HG03520 (cell line): Measurements from ENCODE around the gene PNCK.

Source experiments
- ATAC-seq: cut with Tn5 transposase; IDR thresholded peaks from one replicate; pipeline ENCODE4 v1.9.1; 2021; ENCODE audit warnings: mild to moderate bottlenecking, moderate library complexity; ENCODE audit not compliant: unreplicated experiment

Gene PNCK

GRCh38 chrX:153631907-153632594, 41.6 kb downstream of the PNCK start:
- no peak for ATAC-seq

DNA sequence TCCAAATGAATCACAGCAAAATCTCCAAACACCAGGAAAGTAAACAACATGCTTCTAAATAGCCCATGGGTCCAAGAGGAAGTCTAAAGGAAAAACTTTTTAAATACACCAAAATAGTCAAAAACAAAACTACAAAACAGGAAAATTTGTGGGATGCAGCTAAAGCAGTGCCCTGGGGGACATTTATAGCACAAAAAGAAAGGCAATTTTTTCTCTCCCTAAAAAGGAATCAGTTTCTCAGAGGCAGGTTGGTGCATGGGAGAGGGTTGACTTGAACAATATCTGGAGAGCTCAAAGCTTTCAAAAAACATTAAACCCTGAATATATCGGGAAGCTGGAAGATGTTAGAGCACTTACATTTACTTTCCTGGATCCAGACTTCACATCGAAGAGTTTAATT, 42.3 kb downstream of the PNCK start:
- ATAC-seq: no peak

GRCh38 chrX:153628665-153629064, 44.9 kb downstream of the PNCK start:
- no peak for ATAC-seq

GRCh38 chrX:153628129-153628528, 45.5 kb downstream of the PNCK start:
- ATAC-seq: no peak

- ATAC-seq: no peak
Observed at GRCh38 chrX:153627675-153628111, 45.9 kb downstream of the PNCK start.

DNA sequence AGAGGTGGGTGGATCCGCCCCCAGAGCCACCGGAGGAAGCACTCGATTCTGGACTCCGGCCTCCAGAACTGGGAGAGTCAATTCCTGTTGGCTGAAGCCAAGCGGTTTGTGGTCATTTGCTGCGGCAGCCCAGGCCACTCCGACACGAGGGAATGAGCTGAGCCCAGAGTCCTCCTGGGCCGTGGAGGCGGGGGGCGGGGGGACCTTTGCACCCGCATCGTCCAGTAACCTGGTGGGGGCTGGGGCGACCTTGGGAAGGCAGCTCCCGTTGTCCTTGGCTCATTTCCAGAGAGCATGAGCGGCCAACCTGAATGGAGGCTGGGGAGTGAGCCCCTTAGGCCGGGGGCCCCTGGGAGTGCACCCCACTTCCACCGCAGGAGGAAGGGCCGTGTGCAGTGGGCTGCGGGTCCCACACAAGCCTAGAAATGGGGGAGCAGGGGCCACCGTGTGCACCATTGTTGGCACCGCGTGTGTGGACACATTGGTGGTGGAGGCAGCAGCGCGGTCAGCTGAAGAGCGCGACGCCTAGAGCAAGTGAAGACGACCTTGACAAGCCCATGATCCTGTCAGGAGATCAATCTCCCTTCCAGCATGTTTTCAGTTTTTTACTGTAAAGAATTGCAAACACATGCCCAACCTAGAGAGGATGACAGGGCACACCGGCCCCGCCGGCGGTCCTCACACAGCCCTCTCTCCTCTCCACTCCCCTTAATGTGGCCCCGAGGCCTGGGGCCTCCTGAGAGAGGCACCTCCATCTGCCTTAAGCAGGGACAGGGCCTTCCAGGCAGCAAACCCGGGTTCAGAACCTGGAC, 46.5 kb downstream of the PNCK start:
- ATAC-seq: no peak

DNA sequence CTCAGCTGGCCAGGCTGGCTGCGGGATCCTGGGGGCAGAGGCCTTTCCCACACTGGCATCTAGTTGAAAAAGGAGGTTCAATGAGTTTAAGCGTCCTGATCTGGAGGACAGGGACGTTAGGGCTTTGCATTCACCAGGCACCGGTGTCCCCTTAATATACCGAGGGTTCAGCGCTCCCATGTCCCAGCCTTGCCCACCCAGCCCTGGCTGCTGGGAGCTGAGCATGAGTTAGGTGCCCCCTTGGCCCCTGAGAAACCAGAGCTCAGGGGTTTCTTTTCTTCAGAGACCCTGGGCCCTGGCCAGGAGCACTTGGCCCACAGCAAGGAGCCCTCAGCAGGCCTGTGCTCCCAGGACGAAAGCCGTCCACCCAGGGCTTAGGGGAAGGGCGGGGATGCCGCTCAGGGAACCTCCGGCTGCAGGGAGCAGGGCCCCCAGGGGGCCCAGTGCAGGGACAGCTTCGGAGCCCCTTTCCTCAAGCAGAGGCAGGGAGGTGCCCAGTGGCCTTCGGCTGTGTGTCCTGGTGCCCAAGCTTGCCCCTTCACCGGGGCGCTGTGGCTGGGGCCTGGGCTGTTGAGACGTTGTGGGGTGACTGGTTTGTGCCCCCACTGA, 47.5 kb downstream of the PNCK start:
- ATAC-seq: no peak

DNA sequence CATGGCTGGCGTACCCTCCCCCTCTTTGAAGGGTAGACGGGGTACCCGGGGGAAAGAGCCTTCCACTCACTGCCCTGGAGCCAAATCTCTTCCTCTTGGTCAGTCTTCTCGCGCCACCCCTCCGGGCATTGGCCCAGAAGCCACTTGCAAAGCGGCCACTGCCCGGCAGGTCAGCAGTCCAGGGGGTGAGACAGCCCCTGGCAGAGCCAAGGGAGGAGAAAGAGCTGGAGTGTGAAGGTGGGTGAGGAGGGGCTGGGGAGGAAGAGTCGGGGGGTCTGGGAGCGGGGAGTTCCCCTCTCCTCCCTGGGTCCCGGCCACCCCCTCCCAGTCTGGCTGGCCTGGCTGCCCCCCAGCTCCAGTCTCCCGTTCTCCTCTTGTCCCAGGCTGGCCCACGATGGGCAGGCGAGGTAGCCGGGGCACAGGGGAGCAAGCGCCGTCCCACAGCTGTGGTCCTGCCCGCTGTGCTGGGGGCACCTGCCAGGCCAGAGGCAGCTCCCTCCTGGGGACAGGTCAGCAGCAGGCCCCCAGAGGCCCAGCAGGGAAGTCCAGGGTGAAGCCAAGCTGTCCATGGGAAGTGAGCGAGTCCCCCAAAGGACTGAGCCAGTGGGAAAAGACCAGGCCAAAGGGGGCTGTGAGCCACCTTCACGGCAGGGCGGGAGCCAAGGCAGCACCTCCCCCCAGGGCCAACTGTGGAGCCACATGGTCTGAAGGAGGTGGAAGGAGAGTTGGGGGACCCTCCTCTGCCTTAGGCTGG, 48.2 kb downstream of the PNCK start:
- no peak for ATAC-seq

GRCh38 chrX:153624196-153625091, 49.2 kb downstream of the PNCK start:
- ATAC-seq: no peak

DNA sequence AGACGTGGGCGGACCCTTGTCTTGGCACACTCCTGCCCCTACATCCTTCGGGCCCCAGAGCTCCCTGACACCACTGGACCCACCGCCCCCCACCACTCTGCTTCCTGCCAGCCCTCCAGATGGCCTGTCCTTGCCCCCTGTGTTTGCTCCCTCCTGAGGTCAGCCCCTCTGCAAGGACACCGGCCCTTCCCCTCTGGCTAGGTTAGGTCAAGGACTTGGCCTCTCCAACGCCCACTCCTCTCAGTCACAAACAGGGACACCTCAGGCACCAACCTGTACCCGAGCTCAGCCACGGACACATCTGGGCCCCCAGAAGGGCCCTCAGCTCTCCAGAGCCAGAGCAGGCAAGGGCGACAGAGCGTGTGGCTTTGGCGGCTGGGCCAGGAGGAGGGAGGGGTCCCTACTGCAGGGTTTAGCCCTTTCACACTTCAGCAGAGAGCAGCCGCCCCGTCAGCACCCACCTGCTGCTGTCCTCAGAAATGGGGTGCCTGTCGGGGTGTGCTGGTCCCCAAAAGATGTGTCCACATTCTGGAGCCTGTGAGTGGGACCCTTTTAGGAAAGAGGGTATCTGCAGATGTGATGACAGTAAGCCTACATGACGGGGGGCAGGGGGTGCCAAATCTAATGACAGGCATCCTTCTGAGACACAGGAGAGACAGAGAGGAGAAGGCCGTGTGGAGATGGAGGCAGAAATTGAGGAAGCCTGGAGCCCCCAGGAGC, 50.1 kb downstream of the PNCK start:
- ATAC-seq: no peak

DNA sequence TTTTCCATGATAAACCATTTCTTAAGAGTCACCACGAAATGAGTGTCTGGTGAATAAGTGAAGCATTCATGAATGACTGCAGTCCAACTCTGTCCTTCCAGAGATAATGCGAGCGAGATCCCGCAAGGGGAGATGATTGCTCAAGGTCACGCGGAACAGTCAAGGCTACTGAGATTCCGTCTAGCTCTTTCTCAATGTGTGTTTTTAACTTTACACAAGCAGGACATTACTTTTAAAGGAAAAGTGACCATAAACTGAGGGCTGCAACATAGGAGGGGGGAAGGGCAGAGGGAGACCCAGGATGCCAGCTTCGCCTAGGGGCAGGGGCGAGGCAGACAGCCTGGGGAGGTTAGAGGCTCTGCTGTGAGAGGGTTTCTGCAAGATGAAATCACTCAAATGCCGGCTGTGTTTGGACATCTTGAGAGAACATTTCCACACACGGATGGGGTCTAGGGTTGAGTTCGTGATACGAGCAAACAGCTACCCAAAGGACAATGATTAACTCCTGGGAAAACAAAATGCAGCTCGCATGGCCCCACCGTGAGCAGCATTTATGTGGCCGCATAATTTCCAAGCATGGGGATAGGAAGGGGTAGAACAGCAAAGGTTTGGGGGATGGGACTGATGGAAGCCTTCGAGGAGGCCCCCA, 50.8 kb downstream of the PNCK start:
- no peak for ATAC-seq

DNA sequence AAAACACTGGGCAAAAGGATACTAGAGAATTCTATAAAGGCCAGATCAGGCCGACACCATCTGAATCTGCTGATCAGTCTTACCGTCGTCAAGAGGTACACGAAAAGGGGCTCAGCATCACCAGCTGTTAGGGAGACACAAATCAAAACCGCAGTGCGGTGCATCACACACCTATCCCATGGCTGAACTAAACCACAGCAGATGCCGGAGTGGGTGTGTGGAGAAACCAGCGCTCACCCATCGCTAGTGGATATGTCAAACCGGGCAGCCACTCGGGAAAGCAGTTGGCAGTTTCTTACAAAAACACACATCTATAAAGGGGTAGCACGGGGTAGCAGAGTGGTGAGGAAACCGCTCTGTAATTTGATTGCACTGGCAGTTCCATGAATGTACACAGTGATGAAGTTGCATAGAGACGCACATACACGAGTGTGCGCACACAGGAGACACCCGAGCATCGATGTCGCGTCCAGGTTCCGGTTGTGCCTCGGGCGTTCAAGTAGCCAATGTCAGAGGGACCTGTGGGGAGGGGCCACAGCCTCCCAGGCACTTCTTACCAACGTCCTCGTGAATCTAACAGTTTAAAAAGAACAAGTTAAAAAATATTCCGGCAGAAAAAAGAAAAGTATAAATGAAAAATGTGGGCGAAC, 51.5 kb downstream of the PNCK start:
- ATAC-seq: no peak

DNA sequence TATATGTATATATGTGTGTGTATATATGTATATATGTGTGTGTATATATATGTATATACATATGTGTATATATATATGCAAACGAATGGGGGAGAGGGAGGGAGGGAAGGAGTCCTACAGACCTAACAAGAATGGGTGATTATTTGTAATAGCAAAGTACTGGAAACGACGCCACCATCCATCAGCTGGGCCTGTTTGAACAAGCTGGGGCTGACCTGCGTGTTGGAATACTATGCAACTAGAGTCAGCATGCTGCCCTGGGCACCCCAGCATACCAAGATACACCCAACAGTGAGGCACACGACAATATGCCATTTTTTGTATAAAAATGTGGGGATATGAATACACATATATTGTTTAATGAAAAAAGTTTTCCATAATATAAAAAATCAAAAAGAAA, 53.0 kb downstream of the PNCK start:
- ATAC-seq: no peak
